HepG2 (cell line): ENCODE measurements around the gene CYP4F22.
"Not testable (repeated sequence)": the region's sequence is repeated elsewhere in the genome, so short reads cannot be mapped to it uniquely, and the experiment has no call there.

Experiments used
- CTCF ChIP-seq: sonication (generic); formaldehyde crosslinking; IDR thresholded peaks from 2 replicates; pipeline ENCODE4 v1.5.0; 2020; ENCODE audit warnings: mild to moderate bottlenecking, missing genetic modification reagents, moderate library complexity
- EP300 ChIP-seq, 3 experiments: sonication (generic) in 1 of 3; formaldehyde crosslinking in 1 of 3; IDR thresholded peaks; 2 replicates each; pipeline versions ENCODE4 v1.5.1 to v1.6.1; 2011 to 2020; ENCODE audit warnings: low read depth in 2 of 3, low read length in 2 of 3, borderline replicate concordance in 1 of 3, improper control_type of control experiment in 1 of 3, mild to moderate bottlenecking in 1 of 3, missing genetic modification reagents in 1 of 3, moderate library complexity in 1 of 3
- JDP2 ChIP-seq: sonication (generic); formaldehyde crosslinking; IDR thresholded peaks from 2 replicates; pipeline ENCODE4 v1.8.1; 2022; ENCODE audit warnings: missing genetic modification reagents, borderline replicate concordance
- SP1 ChIP-seq, 2 experiments: fragments of 450-650 bp in 1 of 2; sonication (generic) in 1 of 2; formaldehyde crosslinking in 1 of 2; IDR thresholded peaks; 2 replicates each; pipeline versions ENCODE4 v1.4.0 to v1.6.1; 2016 to 2020; ENCODE audit warnings: missing genetic modification reagents in 1 of 2
- ZBTB10 ChIP-seq: sonication (generic); formaldehyde crosslinking; IDR thresholded peaks from 2 replicates; pipeline ENCODE4 v1.4.0; 2020; ENCODE audit warnings: missing genetic modification reagents, borderline replicate concordance
- ZBTB2 ChIP-seq: sonication (generic); formaldehyde crosslinking; IDR thresholded peaks from 2 replicates; pipeline ENCODE4 v1.8.0; 2022; ENCODE audit warnings: low read depth, missing genetic modification reagents
- ZNF451 ChIP-seq: sonication (generic); formaldehyde crosslinking; IDR thresholded peaks from 2 replicates; pipeline ENCODE4 v1.5.0; 2020; ENCODE audit warnings: mild to moderate bottlenecking, missing genetic modification reagents
- ZNF577 ChIP-seq: sonication (generic); formaldehyde crosslinking; IDR thresholded peaks from 2 replicates; pipeline ENCODE4 v1.4.0; 2020; ENCODE audit warnings: mild to moderate bottlenecking, low read depth, missing genetic modification reagents, borderline replicate concordance
- ZNF878 ChIP-seq: sonication (generic); formaldehyde crosslinking; IDR thresholded peaks from 2 replicates; pipeline ENCODE4 v1.8.1; 2023; ENCODE audit warnings: mild to moderate bottlenecking, missing genetic modification reagents, moderate library complexity
- TF ChIP-seq, protein P1 (sequence below): sonication (generic); formaldehyde crosslinking; IDR thresholded peaks from 2 replicates; pipeline ENCODE4 v1.4.0; 2020; ENCODE audit warnings: missing genetic modification reagents

GRCh38 chr19:15593766-15594165, 85.4 kb downstream of the CYP4F22 start:
- TF ChIP-seq ZNF878 (CRISPR knock-in tag); JDP2 (CRISPR knock-in tag); EP300 (IDR thresholded peaks at IDR 0.05; ENCODE audit: low read depth in 2 of 2, low read length in 2 of 2); EP300 (CRISPR knock-in tag; IDR thresholded peaks at IDR 0.05; ENCODE audit: borderline replicate concordance); ZNF451 (CRISPR knock-in tag); ZBTB2 (CRISPR knock-in tag); CTCF (CRISPR knock-in tag); SP1 (IDR thresholded peaks at IDR 0.05); SP1 (CRISPR knock-in tag; IDR thresholded peaks at IDR 0.05); ZBTB10; ZNF577 (CRISPR knock-in tag): not testable (repeated sequence)
- TF ChIP-seq, protein P1, sequence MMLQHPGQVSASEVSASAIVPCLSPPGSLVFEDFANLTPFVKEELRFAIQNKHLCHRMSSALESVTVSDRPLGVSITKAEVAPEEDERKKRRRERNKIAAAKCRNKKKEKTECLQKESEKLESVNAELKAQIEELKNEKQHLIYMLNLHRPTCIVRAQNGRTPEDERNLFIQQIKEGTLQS (CRISPR knock-in tag): not testable (repeated sequence)
